Activated naive CD8-positive, alpha-beta T cell treated with anti-CD3 and anti-CD28 coated beads, Interleukin-2, amount 10 ng/mL, durations not matched to agents 7 days and 5 days (primary cell): Measurements from ENCODE around the gene SPOCD1. TPM values are rescaled to one million over a fixed set of nuclear protein-coding genes. Genes with fewer than 3 reads are reported as not detected.

Experiments
- ATAC-seq: fragments of 150-1000 bp; cut with Tn5 transposase; one replicate; pipeline ENCODE4 v1.10.0; 2021; ENCODE audit warnings: low read depth, moderate library complexity
- POLR2A ChIA-PET: fragments of 350-600 bp; sonication (Branson Sonifier 250); formaldehyde crosslinking; loops from one replicate; lab custom pipeline; 2021; ENCODE audit warnings: antibody characterized with exemption; lab: Charles Lee
- DNase-seq: peaks from one replicate; pipeline ENCODE4 v3.0.0; 2021
- H3K27ac Mint-ChIP-seq: one replicate; pipeline ENCODE4 v1.8.0; 2022; ENCODE audit warnings: mild to moderate bottlenecking, mixed read lengths
- H3K27me3 Mint-ChIP-seq: one replicate; pipeline ENCODE4 v1.8.0; 2022; ENCODE audit warnings: mild to moderate bottlenecking, moderate library complexity, mixed read lengths
- H3K36me3 Mint-ChIP-seq: one replicate; pipeline ENCODE4 v1.8.0; 2021; ENCODE audit warnings: mild to moderate bottlenecking, mixed read lengths
- H3K4me1 Mint-ChIP-seq: one replicate; pipeline ENCODE4 v1.8.0; 2021; ENCODE audit warnings: mixed read lengths
- H3K4me3 Mint-ChIP-seq: one replicate; pipeline ENCODE4 v1.8.0; 2022; ENCODE audit warnings: mild to moderate bottlenecking, moderate library complexity, mixed read lengths
- H3K9me3 Mint-ChIP-seq: one replicate; pipeline ENCODE4 v1.8.0; 2021; ENCODE audit warnings: mixed read lengths
- total RNA-seq, 2 experiments: library from RNA; stranded (reverse); gene quantifications; one replicate each; pipeline ENCODE4 v1.2.3, GENCODE V29; 2021

The SPOCD1 gene
- total RNA-seq, 2 experiments from 2014 or later, result 0.34 to 0.36 TPM

DNA sequence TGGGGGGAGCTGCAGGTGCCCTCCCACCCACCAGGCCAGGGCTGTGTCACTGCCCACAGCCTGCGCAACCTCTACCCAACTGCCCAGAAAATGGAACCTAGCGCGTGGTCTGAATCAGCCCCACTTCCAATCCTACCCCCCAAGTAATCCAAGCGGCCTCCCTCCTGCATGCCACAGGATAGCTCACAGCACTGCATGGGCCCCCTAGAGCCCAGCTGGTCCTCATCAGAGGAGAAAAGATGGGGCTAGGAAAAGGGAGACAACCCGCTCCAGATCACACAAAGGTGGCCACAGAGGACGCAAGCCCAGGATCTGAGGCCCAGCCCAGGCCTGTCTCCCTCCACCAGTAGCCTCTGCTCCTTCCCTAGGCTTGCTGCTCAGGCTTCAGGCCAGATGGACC, 57.8 kb downstream of the SPOCD1 start:
- DNase-seq (no peak), ATAC-seq (no peak)
- H3K27ac Mint-ChIP-seq, result no peak overlapping the region
- no peaks in the 10 kb centered on the region for H3K36me3 Mint-ChIP-seq
- POLR2A ChIA-PET, result no interaction called here
- no peaks in the 10 kb centered on the region for H3K9me3 Mint-ChIP-seq
- H3K27me3 Mint-ChIP-seq, result peaks cover 22% of the 10 kb centered on the region
- no peak overlapping the region for H3K4me3 Mint-ChIP-seq
- H3K4me1 Mint-ChIP-seq, result peaks cover 8% of the 10 kb centered on the region

DNA sequence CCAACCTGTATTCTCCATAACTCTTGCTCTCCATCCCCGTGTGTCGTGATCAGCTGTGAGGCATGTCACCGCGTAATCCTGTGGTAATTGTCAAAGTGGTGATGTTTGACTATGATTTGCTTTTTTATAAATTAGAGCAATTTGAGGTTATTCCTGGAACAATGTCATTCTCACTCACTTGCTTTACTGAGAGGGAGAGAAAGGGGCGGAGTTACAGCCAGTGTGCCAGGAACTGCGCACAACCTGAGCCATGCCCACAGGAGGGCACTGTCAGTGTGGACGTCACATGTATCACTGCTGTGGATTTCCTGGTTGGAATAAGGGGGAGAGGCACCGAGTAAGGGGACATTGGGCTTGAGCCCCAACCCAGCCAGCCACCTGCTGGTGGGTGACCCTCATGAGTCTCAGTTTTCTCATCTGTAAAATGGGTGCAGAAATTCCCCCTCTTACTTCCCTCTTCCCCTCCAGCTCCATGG, 58.6 kb downstream of the SPOCD1 start:
- no peak for DNase-seq
- H3K27ac Mint-ChIP-seq, result no peak overlapping the region

DNA sequence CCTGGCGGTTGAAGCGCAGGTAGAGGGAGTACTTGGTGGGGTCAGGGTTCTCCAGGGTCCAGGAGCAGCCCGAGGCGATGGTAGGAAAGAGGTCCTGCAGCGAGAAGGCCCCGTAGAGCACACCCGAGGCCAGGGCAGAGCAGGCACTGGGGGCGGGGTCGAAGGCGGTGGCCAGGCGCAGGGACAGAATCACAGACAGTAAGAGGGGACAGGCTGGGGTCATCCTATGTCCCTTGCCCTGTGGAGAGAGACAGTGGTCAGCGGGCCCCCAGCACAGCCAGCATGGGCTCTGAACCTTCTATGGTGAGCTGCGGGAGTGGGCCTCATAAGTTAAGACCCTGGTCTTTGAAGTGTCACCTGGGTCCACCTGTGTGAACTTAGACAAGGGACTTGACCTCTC, 59.2 kb downstream of the SPOCD1 start:
- peaks cover 20% of the 10 kb centered on the region for H3K4me1 Mint-ChIP-seq
- no peak overlapping the region for H3K27ac Mint-ChIP-seq
- H3K9me3 Mint-ChIP-seq, result no peaks in the 10 kb centered on the region
- ATAC-seq (no peak), DNase-seq (no peak)
- no peak overlapping the region for H3K4me3 Mint-ChIP-seq
- no peaks in the 10 kb centered on the region for H3K36me3 Mint-ChIP-seq
- H3K27me3 Mint-ChIP-seq, result peaks cover 12% of the 10 kb centered on the region
- POLR2A ChIA-PET, result no interaction called here

More for the DNA sequence above, 58.6 kb downstream of the SPOCD1 start:
- peaks cover 19% of the 10 kb centered on the region for H3K27me3 Mint-ChIP-seq
- no peak for ATAC-seq
- H3K9me3 Mint-ChIP-seq, result no peaks in the 10 kb centered on the region
- POLR2A ChIA-PET, result no interaction called here
- H3K36me3 Mint-ChIP-seq, result no peaks in the 10 kb centered on the region
- no peak overlapping the region for H3K4me3 Mint-ChIP-seq
- H3K4me1 Mint-ChIP-seq, result peaks cover 13% of the 10 kb centered on the region

DNA sequence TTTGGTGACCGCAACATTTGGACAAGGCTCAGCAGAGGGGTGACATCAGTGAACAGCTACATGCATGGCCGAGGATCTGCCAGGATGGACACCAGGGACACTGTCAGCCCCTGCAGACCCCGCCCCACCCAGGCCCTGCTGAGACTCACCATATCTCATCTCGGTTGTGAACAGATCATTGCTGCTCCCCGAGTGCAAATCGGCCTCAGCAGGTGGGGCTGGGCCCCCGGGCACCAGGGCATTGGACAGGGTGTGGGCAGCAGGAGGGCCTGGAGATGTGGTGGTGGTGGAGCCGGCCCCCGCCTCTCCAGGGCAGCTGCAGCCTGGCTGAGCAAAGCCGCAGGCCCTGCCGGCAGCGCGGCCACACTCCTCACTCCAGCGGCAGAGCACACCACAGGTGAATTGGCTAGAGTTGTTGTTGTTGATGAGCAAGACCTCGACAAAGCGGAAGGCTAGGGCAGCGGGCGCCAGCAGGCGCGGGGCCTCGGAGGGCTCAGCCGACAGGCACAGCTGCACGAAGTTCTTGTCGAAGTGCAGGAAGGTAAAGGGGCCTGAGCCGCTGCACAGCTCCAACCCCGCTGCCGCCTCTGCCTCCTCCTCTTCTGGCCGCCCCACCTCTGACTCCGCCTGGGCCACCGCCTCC, 59.9 kb downstream of the SPOCD1 start:
- H3K4me1 Mint-ChIP-seq, result peaks cover 25% of the 10 kb centered on the region
- ATAC-seq (no peak), DNase-seq (no peak)
- H3K4me3 Mint-ChIP-seq, result no peak overlapping the region
- peaks cover 6% of the 10 kb centered on the region for H3K27me3 Mint-ChIP-seq
- POLR2A ChIA-PET, result no interaction called here
- H3K9me3 Mint-ChIP-seq, result no peaks in the 10 kb centered on the region
- H3K27ac Mint-ChIP-seq, result no peak overlapping the region
- no peaks in the 10 kb centered on the region for H3K36me3 Mint-ChIP-seq

DNA sequence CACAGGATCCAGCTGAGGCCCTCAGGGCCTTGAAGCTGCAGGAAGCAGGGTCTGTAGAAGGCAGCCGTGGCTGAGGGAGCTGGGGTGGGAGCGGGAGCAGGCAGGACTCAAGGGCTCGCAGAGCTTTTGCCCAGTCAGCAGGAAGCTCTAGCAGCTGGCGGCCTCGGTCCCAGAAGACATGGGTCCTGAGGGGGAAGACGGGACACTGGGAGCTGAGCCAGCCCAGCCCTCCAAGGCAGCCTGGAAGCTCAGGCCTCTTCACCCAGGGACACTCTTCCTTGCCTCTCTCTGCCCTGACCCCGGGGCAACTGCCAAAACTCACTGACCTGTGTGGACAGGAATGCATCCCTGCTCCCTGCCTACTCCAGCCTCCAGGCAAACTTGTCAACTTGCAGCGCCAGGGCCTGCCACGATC, 60.6 kb downstream of the SPOCD1 start:
- ATAC-seq, result no peak
- no peaks in the 10 kb centered on the region for H3K9me3 Mint-ChIP-seq
- H3K27me3 Mint-ChIP-seq, result peaks cover 5% of the 10 kb centered on the region
- no peaks in the 10 kb centered on the region for H3K36me3 Mint-ChIP-seq
- POLR2A ChIA-PET, result no interaction called here
- no peak overlapping the region for H3K27ac Mint-ChIP-seq
- peaks cover 31% of the 10 kb centered on the region for H3K4me1 Mint-ChIP-seq
- H3K4me3 Mint-ChIP-seq, result no peak overlapping the region
- DNase-seq, result no peak

DNA sequence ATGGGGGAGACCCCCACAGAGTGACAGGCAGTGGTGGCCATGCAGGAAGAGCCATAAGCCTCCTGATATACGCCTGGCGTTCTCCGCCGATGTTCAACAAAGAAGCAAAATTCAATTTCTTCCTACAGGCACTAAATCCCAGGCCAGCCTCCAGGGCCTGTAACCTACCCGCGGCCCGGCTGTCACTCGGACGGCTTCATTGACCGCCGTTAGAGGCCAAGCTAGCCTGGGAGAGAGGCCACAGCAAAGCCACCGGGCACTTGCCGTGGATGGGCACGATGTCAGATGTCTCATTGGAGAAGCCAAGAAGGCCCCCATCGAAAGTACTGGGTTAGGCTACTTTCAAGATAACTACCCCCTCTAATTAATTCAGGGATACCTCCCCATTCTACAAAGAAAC, 61.4 kb downstream of the SPOCD1 start:
- no peak overlapping the region for H3K27ac Mint-ChIP-seq
- DNase-seq, result no peak
- peaks cover 32% of the 10 kb centered on the region for H3K4me1 Mint-ChIP-seq
- no peak for ATAC-seq
- no peaks in the 10 kb centered on the region for H3K9me3 Mint-ChIP-seq
- H3K36me3 Mint-ChIP-seq, result no peaks in the 10 kb centered on the region
- POLR2A ChIA-PET, result no interaction called here
- H3K4me3 Mint-ChIP-seq, result no peak overlapping the region
- peaks cover 3% of the 10 kb centered on the region for H3K27me3 Mint-ChIP-seq

DNA sequence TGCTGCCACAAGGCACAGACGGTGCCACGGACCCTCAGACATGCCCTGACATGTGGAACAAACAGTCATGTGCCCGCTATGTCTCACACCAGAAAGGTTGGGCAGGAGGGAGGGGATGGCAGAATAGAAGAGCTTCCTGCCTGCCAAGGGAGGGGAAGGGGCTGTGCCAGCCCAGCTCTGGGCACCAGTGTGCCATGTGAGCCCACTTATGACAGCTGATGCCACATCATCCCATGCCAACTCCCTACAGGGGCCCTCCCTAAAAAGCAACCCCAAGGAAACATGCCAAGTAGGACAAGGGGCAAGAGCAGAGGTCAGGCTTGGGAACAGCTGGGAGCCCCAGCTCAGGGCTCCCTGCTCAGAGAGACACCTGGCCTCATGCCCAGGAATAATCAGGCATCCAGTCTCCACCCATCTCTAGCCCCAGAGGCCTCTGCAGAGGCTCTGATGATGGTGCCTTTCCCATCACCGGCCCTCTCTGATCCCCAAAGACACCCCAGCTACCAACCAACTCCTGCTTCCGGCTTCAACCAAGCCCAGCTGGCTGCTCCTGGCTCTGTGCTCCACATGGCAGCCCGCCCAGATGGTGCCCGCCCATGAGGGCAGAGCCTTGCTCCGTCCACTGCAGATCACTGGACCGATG, 62.0 kb downstream of the SPOCD1 start:
- Mint-ChIP-seq H3K4me1 (peaks cover 32% of the 10 kb centered on the region), H3K9me3 (no peaks in the 10 kb centered on the region), H3K27ac (peak overlapping the region; percentile 77), H3K36me3 (no peaks in the 10 kb centered on the region), H3K27me3 (peaks cover 3% of the 10 kb centered on the region), H3K4me3 (no peak overlapping the region)
- POLR2A ChIA-PET, result interaction anchor here (0.7 kb wide), 1 partner anchor 9 kb away, joined by 3 read pairs; no protein-coding TSS in a partner anchor
- DNase-seq (no peak), ATAC-seq (no peak)

DNA sequence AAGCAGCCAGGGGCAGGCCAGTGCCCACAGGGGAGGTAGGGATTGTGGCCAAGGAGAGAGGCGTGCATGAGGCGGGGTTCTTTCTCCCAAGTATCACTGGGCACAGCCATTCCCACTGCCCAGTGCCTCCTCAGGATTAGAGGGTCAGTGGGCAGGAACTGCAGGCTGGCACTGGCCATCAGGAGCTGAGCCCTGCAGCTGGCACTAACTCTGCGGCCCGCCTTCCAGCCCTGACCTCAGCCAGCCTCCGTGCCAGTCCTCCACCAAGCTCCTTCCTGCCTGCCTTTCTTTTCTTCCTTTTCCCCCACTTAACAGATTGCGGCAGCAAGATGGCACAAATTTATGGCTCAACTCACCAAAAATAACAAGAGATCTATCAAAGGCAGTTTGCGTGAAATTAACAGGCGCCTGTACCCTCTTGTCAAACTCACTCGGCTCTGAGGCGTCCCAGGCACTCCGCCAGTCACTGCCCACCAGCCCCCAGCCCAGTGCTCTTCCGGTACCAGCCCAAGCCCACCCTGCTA, 62.8 kb downstream of the SPOCD1 start:
- H3K4me3 Mint-ChIP-seq, result no peak overlapping the region
- no peaks in the 10 kb centered on the region for H3K36me3 Mint-ChIP-seq
- POLR2A ChIA-PET, result interaction anchor here (0.7 kb wide), 1 partner anchor 10 kb away, joined by 3 read pairs; no protein-coding TSS in a partner anchor
- peaks cover 32% of the 10 kb centered on the region for H3K4me1 Mint-ChIP-seq
- H3K27ac Mint-ChIP-seq, result peak overlapping the region; percentile 77
- DNase-seq, result no peak
- H3K9me3 Mint-ChIP-seq, result no peaks in the 10 kb centered on the region
- H3K27me3 Mint-ChIP-seq, result peaks cover 3% of the 10 kb centered on the region
- ATAC-seq, result no peak

DNA sequence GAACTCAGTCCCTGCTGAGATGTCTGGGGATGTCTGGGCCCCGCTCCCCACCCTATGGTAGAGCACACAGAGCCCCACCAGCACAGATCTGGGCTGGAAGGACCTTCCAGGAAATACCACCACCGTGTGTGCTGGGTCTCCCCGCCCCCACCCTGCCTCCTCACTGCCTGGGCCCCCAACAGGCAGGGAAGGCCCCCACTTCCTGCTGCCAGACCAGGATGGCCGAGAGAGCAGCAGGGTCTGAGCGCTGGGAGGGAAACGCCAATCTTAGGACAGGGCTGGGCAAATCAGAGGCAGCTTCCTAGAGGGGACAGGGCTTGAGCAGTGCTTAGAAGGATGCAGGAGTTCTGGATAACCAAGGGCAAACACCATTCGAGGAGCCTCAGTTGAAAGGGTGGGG, 63.6 kb downstream of the SPOCD1 start:
- H3K9me3 Mint-ChIP-seq, result no peaks in the 10 kb centered on the region
- peak overlapping the region; percentile 78 for H3K27ac Mint-ChIP-seq
- H3K36me3 Mint-ChIP-seq, result no peaks in the 10 kb centered on the region
- ATAC-seq (peak; percentile 75), DNase-seq (peak; percentile 62)
- H3K27me3 Mint-ChIP-seq, result peaks cover 3% of the 10 kb centered on the region
- peaks cover 36% of the 10 kb centered on the region for H3K4me1 Mint-ChIP-seq
- peak overlapping the region; percentile 70 for H3K4me3 Mint-ChIP-seq
- POLR2A ChIA-PET, result interaction anchor here (1.7 kb wide), 1 partner anchor 12 kb away, joined by 5 read pairs; no protein-coding TSS in a partner anchor

DNA sequence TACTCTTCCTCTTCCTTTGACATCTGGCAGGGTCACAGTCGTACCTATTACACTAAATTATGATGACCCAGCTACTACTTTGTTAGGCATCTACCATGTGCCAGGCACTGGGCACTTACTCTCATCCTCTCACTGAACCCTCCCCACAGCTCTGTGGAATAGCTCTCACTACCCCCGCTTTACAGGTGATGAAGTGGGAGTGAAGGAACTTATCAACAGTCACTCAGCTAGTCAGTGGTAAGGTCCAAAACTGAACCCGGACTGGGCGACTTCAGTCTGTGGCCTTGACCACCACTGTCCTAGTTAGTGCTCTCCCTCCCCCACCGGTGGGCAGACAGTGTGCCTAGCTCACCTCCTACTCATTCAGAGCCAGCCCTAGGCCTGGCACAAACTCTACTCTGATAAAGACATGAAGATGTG, 64.0 kb downstream of the SPOCD1 start:
- Mint-ChIP-seq H3K36me3 (no peaks in the 10 kb centered on the region), H3K4me3 (peak overlapping the region; percentile 70), H3K4me1 (peaks cover 40% of the 10 kb centered on the region), H3K27me3 (peaks cover 3% of the 10 kb centered on the region), H3K9me3 (no peaks in the 10 kb centered on the region), H3K27ac (peak overlapping the region; percentile 78)
- DNase-seq (no peak), ATAC-seq (no peak)
- POLR2A ChIA-PET, result interaction anchor here (1.6 to 1.7 kb wide), 2 partner anchors 9 to 12 kb away, joined by 5 to 7 read pairs; no protein-coding TSS in a partner anchor

DNA sequence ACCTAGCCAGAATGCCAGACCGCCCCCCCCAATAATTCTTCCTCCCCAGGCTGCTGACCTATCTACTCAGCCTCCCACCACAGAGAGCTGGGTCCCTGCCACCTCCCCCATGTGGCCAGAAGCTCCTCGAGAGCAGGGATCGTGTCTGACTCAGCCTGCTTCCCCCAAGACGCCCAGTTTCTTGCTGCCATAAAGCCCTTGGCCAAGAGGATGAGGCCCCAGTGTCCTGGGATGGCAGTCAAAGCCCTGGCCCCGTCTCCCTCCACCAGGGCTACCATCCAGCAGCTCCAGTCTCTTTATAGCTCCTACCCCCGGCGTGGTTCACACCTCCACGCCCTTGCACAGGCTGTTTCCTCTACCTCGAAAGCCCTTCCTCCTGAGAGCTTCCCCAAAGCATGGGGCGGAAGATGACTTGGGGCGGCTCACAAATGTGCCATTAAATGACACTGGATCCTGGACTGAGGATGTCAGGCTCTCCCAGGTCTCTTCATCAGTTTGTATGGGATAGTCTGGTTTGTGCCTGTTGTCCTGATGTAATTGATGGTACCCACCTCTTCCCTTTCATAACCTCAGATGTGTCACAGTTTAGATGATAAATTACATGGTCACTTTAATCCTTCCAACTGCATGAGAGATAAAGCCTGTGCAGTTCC, 64.8 kb downstream of the SPOCD1 start:
- Mint-ChIP-seq H3K4me1 (peaks cover 44% of the 10 kb centered on the region), H3K36me3 (no peaks in the 10 kb centered on the region), H3K27ac (peak overlapping the region; percentile 58), H3K4me3 (peak overlapping the region; percentile 25), H3K9me3 (no peaks in the 10 kb centered on the region), H3K27me3 (peaks cover 3% of the 10 kb centered on the region)
- POLR2A ChIA-PET, result interaction anchor here (0.7 to 1.7 kb wide), 4 partner anchors 10 to 262 kb away, joined by 3 to 7 read pairs (median 4); partner anchors contain the start of genes KHDRBS1 and PEF1
- ATAC-seq (peak; percentile 63), DNase-seq (no peak)

DNA sequence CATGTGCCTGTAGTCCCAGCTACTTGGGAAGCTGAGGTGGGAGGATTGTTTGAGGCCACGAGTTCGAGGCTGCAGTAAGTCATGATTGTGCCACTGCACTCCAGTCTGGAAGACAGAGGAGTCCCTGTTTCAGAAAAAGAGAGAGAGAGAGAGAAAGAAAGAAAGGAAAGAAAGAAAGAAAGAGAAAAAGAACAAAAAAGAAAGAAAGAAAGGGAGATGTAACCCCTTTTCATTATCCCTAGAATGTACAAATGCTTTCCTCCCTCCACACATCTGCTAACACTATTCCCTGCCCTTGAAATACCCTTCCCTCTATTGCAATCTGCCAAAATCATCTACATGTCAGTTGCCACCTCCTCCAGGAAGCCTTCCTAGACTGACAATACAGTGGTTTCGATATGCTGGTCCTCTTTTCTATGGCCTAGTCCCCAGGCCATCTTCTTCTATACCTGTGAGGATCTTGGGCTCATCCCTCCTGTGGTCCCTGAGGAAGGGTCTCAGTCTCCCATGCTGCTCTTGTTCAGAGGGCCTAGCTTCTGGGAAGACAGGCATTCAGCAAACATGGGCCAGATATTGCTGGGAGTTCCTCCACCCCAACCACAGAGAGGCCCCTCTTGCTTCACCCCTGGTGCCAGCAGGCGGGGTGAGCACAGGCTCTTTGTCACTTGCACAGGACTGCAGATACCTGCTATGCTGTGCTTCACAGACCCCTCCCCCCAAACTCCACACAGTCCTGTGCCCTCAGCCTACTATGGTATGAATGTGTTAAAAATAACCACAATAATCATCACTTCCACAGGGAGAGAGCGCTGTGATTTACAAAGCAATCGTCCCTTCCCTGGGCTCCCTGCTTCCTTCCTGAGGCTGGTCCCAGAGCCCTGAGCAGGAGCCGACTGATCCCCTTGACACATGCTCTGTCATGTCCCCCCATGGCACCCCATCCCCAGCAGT, 65.8 kb downstream of the SPOCD1 start:
- H3K36me3 Mint-ChIP-seq, result no peaks in the 10 kb centered on the region
- peak overlapping the region; percentile 58 for H3K27ac Mint-ChIP-seq
- no peaks in the 10 kb centered on the region for H3K9me3 Mint-ChIP-seq
- H3K27me3 Mint-ChIP-seq, result peaks cover 3% of the 10 kb centered on the region
- peak overlapping the region; percentile 25 for H3K4me3 Mint-ChIP-seq
- POLR2A ChIA-PET, result interaction anchor here (0.5 to 1.7 kb wide), 4 partner anchors 10 to 709 kb away, joined by 3 to 7 read pairs (median 4); partner anchors contain the start of gene KHDRBS1
- DNase-seq (no peak), ATAC-seq (no peak)
- H3K4me1 Mint-ChIP-seq, result peaks cover 45% of the 10 kb centered on the region
